Gastrocnemius medialis (tissue), 4 donors: ENCODE results near the gene SLC24A2. TPM values are rescaled to one million over a fixed set of nuclear protein-coding genes. Genes with fewer than 3 reads are reported as not detected.

Experiments used
- ATAC-seq, 2 donors: fragments of 150-250 bp; one replicate each; pipeline ENCODE4 v1.9.1; 2016
- DNase-seq, 2 donors: peaks; one replicate each; pipeline ENCODE4 v3.0.0-alpha.2; 2019
- H3K27ac ChIP-seq, 4 donors: fragments of 200-600 bp; sonication (generic); 1 replicate in 1 of 4; 2 replicates in 3 of 4; pipeline ENCODE4 v1.5.1; 2016 to 2018; ENCODE audit warnings: mild to moderate bottlenecking in 2 of 4, moderate library complexity in 1 of 4
- H3K27me3 ChIP-seq, 3 donors: fragments of 200-600 bp; sonication (generic) in 2 of 3; 1 replicate in 1 of 3; 2 replicates in 2 of 3; pipeline versions ENCODE4 v1.5.1 to v1.6.0; 2016 to 2019; ENCODE audit warnings: mild to moderate bottlenecking in 1 of 3, moderate library complexity in 1 of 3
- H3K36me3 ChIP-seq, 2 donors: fragments of 200-600 bp; sonication (generic) in 1 of 2; one replicate each; pipeline ENCODE4 v1.5.1; 2017 to 2018
- H3K4me1 ChIP-seq, 2 donors: fragments of 200-600 bp; sonication (generic) in 1 of 2; one replicate each; pipeline ENCODE4 v1.5.1; 2016 to 2017; ENCODE audit warnings: mild to moderate bottlenecking in 2 of 2
- H3K4me3 ChIP-seq, 4 donors: fragments of 200-600 bp; sonication (generic) in 3 of 4; 1 replicate in 1 of 4; 2 replicates in 3 of 4; pipeline ENCODE4 v1.5.1; 2016 to 2019; ENCODE audit warnings: mild to moderate bottlenecking in 2 of 4
- H3K9me3 ChIP-seq, 3 donors: fragments of 200-600 bp; sonication (generic) in 2 of 3; 1 replicate in 1 of 3; 2 replicates in 2 of 3; pipeline ENCODE4 v1.5.1; 2016 to 2019
- CTCF ChIP-seq, 5 experiments: fragments of 450-650 bp in 3 of 5; fragments of 200-600 bp in 2 of 5; sonication (generic) in 2 of 5; IDR thresholded peaks in 4 of 5; conservative IDR thresholded peaks in 1 of 5; 1 replicate in 4 of 5; 2 replicates in 1 of 5; pipeline ENCODE4 v1.5.1; 2016 to 2019; ENCODE audit warnings: antibody characterized with exemption in 5 of 5, mild to moderate bottlenecking in 3 of 5, moderate library complexity in 3 of 5
- POLR2A ChIP-seq, 2 donors: fragments of 450-650 bp; IDR thresholded peaks; one replicate each; pipeline ENCODE4 v1.6.1; 2017; ENCODE audit warnings: antibody characterized with exemption in 2 of 2, mild to moderate bottlenecking in 2 of 2, moderate library complexity in 2 of 2
- in situ Hi-C, 4 donors: fragments of 200-750 bp; cut with MboI; loops; one replicate each; pipeline versions ENCODE4 v1.15.0 to v1.8.0; 2017; ENCODE audit warnings: low sequenced_read_pairs in 4 of 4
- intact Hi-C: fragments of 100-400 bp; cut with DNase I; formaldehyde crosslinking; loops from one replicate; pipeline ENCODE4 v1.15.1; 2023; ENCODE audit warnings: low total_unique reads
- total RNA-seq, 4 donors: library from RNA; depleted of rRNA; stranded (reverse); fragments of >200 nt; gene quantifications; one replicate each; pipeline versions ENCODE4 v1.1.0 to v1.2.3, GENCODE V29; 2016

Gene SLC24A2
- total RNA-seq, 4 donors from 2014 or later = 0.16 to 1.3 (median 0.78) TPM

- DNase-seq (no peak), ATAC-seq (no peak)
- intact Hi-C loops = no loop called here
- Histone ChIP-seq H3K36me3 (no peaks in the 10 kb centered on the region), H3K27ac (no peak overlapping the region), H3K4me3 (no peak overlapping the region), H3K27me3 (no peaks in the 10 kb centered on the region), H3K4me1 (no peaks in the 10 kb centered on the region), H3K9me3 (no peaks in the 10 kb centered on the region)
- TF ChIP-seq POLR2A (IDR thresholded peaks at IDR 0.05) (no peak), CTCF (IDR thresholded peaks at IDR 0.05 in 4 of 5, conservative IDR thresholded peaks at IDR 0.05 in 1 of 5) (no peak)
- in situ Hi-C loops = no loop called here
Measured at GRCh38 chr9:19804431-19804830, 15.6 kb upstream of the SLC24A2 start.

- intact Hi-C loops (no loop called here), in situ Hi-C loops (no loop called here)
- Histone ChIP-seq H3K27me3 (no peaks in the 10 kb centered on the region), H3K4me1 (no peaks in the 10 kb centered on the region), H3K4me3 (no peak overlapping the region), H3K27ac (no peak overlapping the region), H3K36me3 (no peaks in the 10 kb centered on the region), H3K9me3 (no peaks in the 10 kb centered on the region)
- TF ChIP-seq POLR2A (IDR thresholded peaks at IDR 0.05) = no peak
- no peak for TF ChIP-seq CTCF (IDR thresholded peaks at IDR 0.05 in 4 of 5, conservative IDR thresholded peaks at IDR 0.05 in 1 of 5)
- no peak for ATAC-seq
- no peak for DNase-seq
Measured at GRCh38 chr9:19800884-19801283, 12.0 kb upstream of the SLC24A2 start.

- Histone ChIP-seq H3K9me3 (no peaks in the 10 kb centered on the region), H3K4me1 (no peaks in the 10 kb centered on the region), H3K27me3 (no peaks in the 10 kb centered on the region), H3K4me3 (no peak overlapping the region), H3K36me3 (no peaks in the 10 kb centered on the region), H3K27ac (no peak overlapping the region)
- no peak for TF ChIP-seq CTCF (IDR thresholded peaks at IDR 0.05 in 4 of 5, conservative IDR thresholded peaks at IDR 0.05 in 1 of 5)
- TF ChIP-seq POLR2A (IDR thresholded peaks at IDR 0.05) = no peak
- intact Hi-C loops (no loop called here), in situ Hi-C loops (no loop called here)
- DNase-seq = no peak
- no peak for ATAC-seq
Measured at GRCh38 chr9:19799784-19800183, 10.9 kb upstream of the SLC24A2 start.

- no peaks in the 10 kb centered on the region for H3K4me1 ChIP-seq
- H3K27me3 ChIP-seq = peaks cover 2 to 17% (median 9%) of the 10 kb centered on the region in 3 donors
- in situ Hi-C loops = no loop called here
- H3K27ac ChIP-seq = no peak overlapping the region
- no peak for DNase-seq
- intact Hi-C loops = no loop called here
- H3K9me3 ChIP-seq = no peaks in the 10 kb centered on the region
- H3K36me3 ChIP-seq = no peaks in the 10 kb centered on the region
- TF ChIP-seq POLR2A (IDR thresholded peaks at IDR 0.05) (no peak), CTCF (IDR thresholded peaks at IDR 0.05 in 4 of 5, conservative IDR thresholded peaks at IDR 0.05 in 1 of 5) (no peak)
- ATAC-seq = no peak
- no peak overlapping the region for H3K4me3 ChIP-seq
Measured at GRCh38 chr9:19788152-19788551, 685 bp downstream of the SLC24A2 start.

GRCh38 chr9:19787672-19788071, 1.2 kb downstream of the SLC24A2 start:
- Histone ChIP-seq H3K27ac (no peak overlapping the region), H3K9me3 (no peaks in the 10 kb centered on the region), H3K27me3 (peaks cover 2 to 17% (median 9%) of the 10 kb centered on the region in 3 donors), H3K4me3 (no peak overlapping the region), H3K4me1 (no peaks in the 10 kb centered on the region), H3K36me3 (no peaks in the 10 kb centered on the region)
- intact Hi-C loops = no loop called here
- ATAC-seq = no peak
- no peak for DNase-seq
- in situ Hi-C loops = no loop called here
- no peak for TF ChIP-seq CTCF (IDR thresholded peaks at IDR 0.05 in 4 of 5, conservative IDR thresholded peaks at IDR 0.05 in 1 of 5)
